Natural killer cell (primary cell): ENCODE data around the gene FAM168B. TPM values are rescaled to one million over a fixed set of nuclear protein-coding genes. Genes with fewer than 3 reads are reported as not detected.

ENCODE experiments used
- ATAC-seq, 3 donors: fragments of 150-1000 bp in 2 of 3; fragments of 200-7000 bp in 1 of 3; cut with Tn5 transposase; 1 replicate in 1 of 3; 2 replicates in 2 of 3; pipeline ENCODE4 v1.10.0; 2021; ENCODE audit warnings: mild to moderate bottlenecking in 2 of 3, moderate library complexity in 2 of 3
- DNase-seq, 2 donors: peaks; one replicate each; pipeline versions ENCODE4 v3.0.0 to v3.0.0-alpha.2; 2013 to 2021; ENCODE audit warnings: mixed read lengths in 1 of 2
- H3K27ac ChIP-seq: one replicate; pipeline ENCODE4 v1.5.1; 2013; ENCODE audit warnings: mild to moderate bottlenecking, low read length
- H3K27me3 ChIP-seq: one replicate; pipeline ENCODE4 v1.6.1; 2013; ENCODE audit warnings: low read length; ENCODE audit not compliant: control insufficient read depth, insufficient read depth
- H3K36me3 ChIP-seq: one replicate; pipeline ENCODE4 v1.6.1; 2013; ENCODE audit warnings: low read length; ENCODE audit not compliant: control insufficient read depth, insufficient read depth
- H3K4me1 ChIP-seq: one replicate; pipeline ENCODE4 v1.6.1; 2013; ENCODE audit warnings: low read length; ENCODE audit not compliant: control insufficient read depth, insufficient read depth
- H3K4me3 ChIP-seq: one replicate; pipeline ENCODE4 v1.5.1; 2013; ENCODE audit warnings: low read length
- H3K9me3 ChIP-seq: one replicate; pipeline ENCODE4 v1.6.1; 2013; ENCODE audit warnings: low read length; ENCODE audit not compliant: control insufficient read depth, insufficient read depth
- H3K27ac Mint-ChIP-seq, 2 donors: one replicate each; pipeline ENCODE4 v1.8.0; 2022; ENCODE audit warnings: mild to moderate bottlenecking in 2 of 2, mixed read lengths in 2 of 2, moderate library complexity in 1 of 2
- H3K27me3 Mint-ChIP-seq, 2 donors: one replicate each; pipeline ENCODE4 v1.8.0; 2022; ENCODE audit warnings: low read depth in 2 of 2, mixed read lengths in 2 of 2
- H3K36me3 Mint-ChIP-seq: one replicate; pipeline ENCODE4 v1.8.0; 2022; ENCODE audit warnings: mixed read lengths
- H3K4me1 Mint-ChIP-seq, 2 donors: one replicate each; pipeline ENCODE4 v1.8.0; 2022; ENCODE audit warnings: mixed read lengths in 2 of 2
- H3K4me3 Mint-ChIP-seq: one replicate; pipeline ENCODE4 v1.8.0; 2022; ENCODE audit warnings: mild to moderate bottlenecking, moderate library complexity, mixed read lengths
- H3K9me3 Mint-ChIP-seq, 2 donors: one replicate each; pipeline ENCODE4 v1.8.0; 2022; ENCODE audit warnings: mixed read lengths in 2 of 2
- WGBS: methylation state at CpG from one replicate; pipeline ENCODE4 v1.1.7; 2013; ENCODE audit warnings: missing lambda C conversion rate; ENCODE audit not compliant: insufficient coverage; 5-methylcytosine and 5-hydroxymethylcytosine counted together
- intact Hi-C: fragments of 100-400 bp; cut with micrococcal nuclease; formaldehyde crosslinking; loops from one replicate; pipeline ENCODE4 v1.14.2; 2022
- total RNA-seq, 4 donors: library from RNA; stranded (reverse); fragments of 120-200 nt in 1 of 4; gene quantifications; one replicate each; pipeline versions ENCODE4 v1.2.3 to v1.2.4, GENCODE V29; 2013 to 2022
- TF ChIP-seq, protein P1 (sequence below): fragments of 200-600 bp; IDR thresholded peaks from one replicate; pipeline ENCODE4 v1.8.0; 2022; ENCODE audit warnings: antibody characterized with exemption

The FAM168B gene
- total RNA-seq, 3 donors from 2014 or later (not counting 1 experiment from before 2014, with no cell fraction given): 56.0 to 70.7 (median 65.3) TPM

GRCh38 chr2:131113566-131114227 is 20.4 kb upstream of the FAM168B start:
- intact Hi-C loops: no loop called here
- H3K27ac ChIP-seq: no peak overlapping the region
- no peak for DNase-seq
- no peak overlapping the region for H3K4me3 ChIP-seq
- peak overlapping the region in 1 of 2 donors; percentile 73 for H3K27ac Mint-ChIP-seq
- no peak overlapping the region for H3K4me3 Mint-ChIP-seq
- H3K9me3 ChIP-seq: no peaks in the 10 kb centered on the region
- H3K36me3 Mint-ChIP-seq: no peaks in the 10 kb centered on the region
- no peaks in the 10 kb centered on the region for H3K27me3 ChIP-seq
- no peak for ATAC-seq
- H3K4me1 Mint-ChIP-seq: peaks cover 50 to 59% of the 10 kb centered on the region in 2 donors
- H3K36me3 ChIP-seq: peaks cover 4% of the 10 kb centered on the region
- H3K9me3 Mint-ChIP-seq: no peaks in the 10 kb centered on the region
- no peaks in the 10 kb centered on the region for H3K27me3 Mint-ChIP-seq
- 100% methylated on average over 7 of the region's 7 CpGs for WGBS
- TF ChIP-seq, protein P1, sequence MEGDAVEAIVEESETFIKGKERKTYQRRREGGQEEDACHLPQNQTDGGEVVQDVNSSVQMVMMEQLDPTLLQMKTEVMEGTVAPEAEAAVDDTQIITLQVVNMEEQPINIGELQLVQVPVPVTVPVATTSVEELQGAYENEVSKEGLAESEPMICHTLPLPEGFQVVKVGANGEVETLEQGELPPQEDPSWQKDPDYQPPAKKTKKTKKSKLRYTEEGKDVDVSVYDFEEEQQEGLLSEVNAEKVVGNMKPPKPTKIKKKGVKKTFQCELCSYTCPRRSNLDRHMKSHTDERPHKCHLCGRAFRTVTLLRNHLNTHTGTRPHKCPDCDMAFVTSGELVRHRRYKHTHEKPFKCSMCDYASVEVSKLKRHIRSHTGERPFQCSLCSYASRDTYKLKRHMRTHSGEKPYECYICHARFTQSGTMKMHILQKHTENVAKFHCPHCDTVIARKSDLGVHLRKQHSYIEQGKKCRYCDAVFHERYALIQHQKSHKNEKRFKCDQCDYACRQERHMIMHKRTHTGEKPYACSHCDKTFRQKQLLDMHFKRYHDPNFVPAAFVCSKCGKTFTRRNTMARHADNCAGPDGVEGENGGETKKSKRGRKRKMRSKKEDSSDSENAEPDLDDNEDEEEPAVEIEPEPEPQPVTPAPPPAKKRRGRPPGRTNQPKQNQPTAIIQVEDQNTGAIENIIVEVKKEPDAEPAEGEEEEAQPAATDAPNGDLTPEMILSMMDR: no peak
- peaks cover 4% of the 10 kb centered on the region for H3K4me1 ChIP-seq

GRCh38 chr2:131112529-131112928 is 19.3 kb upstream of the FAM168B start:
- H3K9me3 Mint-ChIP-seq: no peaks in the 10 kb centered on the region

GRCh38 chr2:131105950-131106801 is 12.9 kb upstream of the FAM168B start:
- ATAC-seq (peak in 1 of 3 donors; percentile 7), DNase-seq (peak in 1 of 2 donors; percentile 42)
- no peaks in the 10 kb centered on the region for H3K27me3 ChIP-seq
- peak overlapping the region; percentile 89 to 96 for H3K27ac Mint-ChIP-seq
- H3K4me1 ChIP-seq: peaks cover 26% of the 10 kb centered on the region
- intact Hi-C loops: loop anchor here (10.0 kb wide), 1 partner anchor 311 kb away; no protein-coding TSS in a partner anchor
- H3K36me3 Mint-ChIP-seq: no peaks in the 10 kb centered on the region
- TF ChIP-seq, protein P1: no peak
- H3K27me3 Mint-ChIP-seq: no peaks in the 10 kb centered on the region
- no peaks in the 10 kb centered on the region for H3K9me3 ChIP-seq
- H3K9me3 Mint-ChIP-seq: no peaks in the 10 kb centered on the region
- 6% methylated on average over 19 of the region's 19 CpGs for WGBS
- H3K36me3 ChIP-seq: peaks cover 2% of the 10 kb centered on the region
- peak overlapping the region; percentile 84 for H3K27ac ChIP-seq
- H3K4me3 ChIP-seq: peak overlapping the region; percentile 100
- peak overlapping the region; percentile 94 for H3K4me3 Mint-ChIP-seq
- peaks cover 47 to 54% of the 10 kb centered on the region in 2 donors for H3K4me1 Mint-ChIP-seq

More at GRCh38 chr2:131112529-131112928, 19.3 kb upstream of the FAM168B start:
- WGBS: 35% methylated on average over 2 of the region's 2 CpGs
- H3K27ac Mint-ChIP-seq: peak overlapping the region; percentile 69 to 73
- H3K36me3 Mint-ChIP-seq: no peaks in the 10 kb centered on the region
- Histone ChIP-seq H3K36me3 (peaks cover 6% of the 10 kb centered on the region), H3K4me1 (peaks cover 4% of the 10 kb centered on the region), H3K9me3 (no peaks in the 10 kb centered on the region), H3K27me3 (no peaks in the 10 kb centered on the region), H3K27ac (no peak overlapping the region), H3K4me3 (no peak overlapping the region)
- no peak for DNase-seq
- ATAC-seq: no peak
- intact Hi-C loops: no loop called here
- peaks cover 52 to 56% of the 10 kb centered on the region in 2 donors for H3K4me1 Mint-ChIP-seq
- TF ChIP-seq, protein P1: no peak
- no peak overlapping the region for H3K4me3 Mint-ChIP-seq
- H3K27me3 Mint-ChIP-seq: no peaks in the 10 kb centered on the region
